ENCODE measurements around the gene EEF1AKMT3. TPM values are rescaled to one million over a fixed set of nuclear protein-coding genes. Genes with fewer than 3 reads are reported as not detected.

Gene EEF1AKMT3
- total and polyA plus RNA-seq, 9 of the 15 experiments (the other 6 are each of a cell fraction or from before 2014, with no cell fraction given) = 4.1 to 17.2 (median 7.9) TPM

DNA sequence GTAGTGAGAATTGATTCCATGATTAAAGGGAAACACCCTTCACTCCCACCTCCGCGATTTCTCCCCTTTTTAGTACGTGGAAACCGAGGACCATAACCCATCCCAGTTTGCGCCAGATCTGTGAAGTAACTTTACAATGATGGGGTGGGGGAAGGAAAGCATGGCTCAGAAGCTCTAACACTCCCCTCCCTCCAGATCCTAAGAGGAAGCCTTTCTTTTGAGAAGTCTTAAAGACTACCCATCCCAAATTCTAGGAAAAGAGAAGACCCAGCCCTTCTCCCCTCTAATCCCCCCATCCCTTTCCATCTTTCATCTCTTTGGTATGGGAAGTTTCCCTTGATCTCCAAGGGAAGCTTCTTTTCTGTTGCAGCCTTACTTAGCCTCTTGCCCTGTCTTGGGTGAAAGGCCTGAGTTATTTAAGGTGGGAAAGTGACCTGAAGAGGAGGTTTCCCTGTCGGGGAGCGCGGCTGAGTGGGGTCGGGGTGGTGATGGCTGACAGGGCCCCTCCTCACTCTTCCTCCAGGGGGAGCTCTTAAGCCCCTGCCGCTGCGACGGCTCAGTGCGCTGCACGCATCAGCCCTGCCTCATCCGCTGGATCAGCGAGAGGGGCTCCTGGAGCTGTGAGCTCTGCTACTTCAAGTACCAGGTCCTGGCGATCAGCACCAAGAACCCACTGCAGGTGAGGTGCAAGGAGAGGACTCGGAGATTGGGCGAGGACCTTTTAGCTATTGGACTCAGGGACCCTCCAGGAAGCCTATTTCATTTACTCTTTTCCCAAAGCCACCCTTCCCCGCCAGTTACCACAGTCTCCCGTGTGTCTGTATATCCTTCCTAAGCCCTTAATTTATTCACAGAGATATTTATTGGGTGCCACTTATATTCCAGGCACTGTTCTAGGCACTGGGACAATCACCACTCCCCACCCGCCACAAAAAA is 15.7 kb upstream of the EEF1AKMT3 start (continued):
- no peak for TF ChIP-seq KDM2B (CRISPR knock-in tag; IDR thresholded peaks at IDR 0.05)
- peak; percentile 89 for TF ChIP-seq ZBTB7A (IDR thresholded peaks at IDR 0.05; ENCODE audit: borderline replicate concordance, control insufficient read depth, low read depth, low read length)
- no peak for TF ChIP-seq GATAD2A (IDR thresholded peaks at IDR 0.05)
- TF ChIP-seq RAD21 (CRISPR knock-in tag; conservative IDR thresholded peaks at IDR 0.05 in 1 of 2, IDR thresholded peaks at IDR 0.05 in 1 of 2) = peak; percentile 38 to 64
- no peak for TF ChIP-seq POLR2AphosphoS5 (IDR thresholded peaks at IDR 0.05; ENCODE audit: control insufficient read depth, insufficient read depth, low read depth, low read length)
- peak in 1 of 2 experiments; percentile 60; a peak in 1 of 4 replicates for TF ChIP-seq MAZ (CRISPR knock-in tag; conservative IDR thresholded peaks at IDR 0.05 in 1 of 2, IDR thresholded peaks at IDR 0.05 in 1 of 2)
- TF ChIP-seq XRCC5 (IDR thresholded peaks at IDR 0.05; ENCODE audit: low read depth, low read length) = peak; percentile 60; the same call in 1 of the 2 replicates
- TF ChIP-seq YBX1 (IDR thresholded peaks at IDR 0.05) = no peak
- TF ChIP-seq MTA1 (IDR thresholded peaks at IDR 0.05; ENCODE audit: borderline replicate concordance) = no peak
- TF ChIP-seq CHD4 (IDR thresholded peaks at IDR 0.05; ENCODE audit: insufficient read depth, insufficient replicate concordance, low read depth, low read length, poor library complexity, severe bottlenecking) = no peak
- TF ChIP-seq, protein P1, sequence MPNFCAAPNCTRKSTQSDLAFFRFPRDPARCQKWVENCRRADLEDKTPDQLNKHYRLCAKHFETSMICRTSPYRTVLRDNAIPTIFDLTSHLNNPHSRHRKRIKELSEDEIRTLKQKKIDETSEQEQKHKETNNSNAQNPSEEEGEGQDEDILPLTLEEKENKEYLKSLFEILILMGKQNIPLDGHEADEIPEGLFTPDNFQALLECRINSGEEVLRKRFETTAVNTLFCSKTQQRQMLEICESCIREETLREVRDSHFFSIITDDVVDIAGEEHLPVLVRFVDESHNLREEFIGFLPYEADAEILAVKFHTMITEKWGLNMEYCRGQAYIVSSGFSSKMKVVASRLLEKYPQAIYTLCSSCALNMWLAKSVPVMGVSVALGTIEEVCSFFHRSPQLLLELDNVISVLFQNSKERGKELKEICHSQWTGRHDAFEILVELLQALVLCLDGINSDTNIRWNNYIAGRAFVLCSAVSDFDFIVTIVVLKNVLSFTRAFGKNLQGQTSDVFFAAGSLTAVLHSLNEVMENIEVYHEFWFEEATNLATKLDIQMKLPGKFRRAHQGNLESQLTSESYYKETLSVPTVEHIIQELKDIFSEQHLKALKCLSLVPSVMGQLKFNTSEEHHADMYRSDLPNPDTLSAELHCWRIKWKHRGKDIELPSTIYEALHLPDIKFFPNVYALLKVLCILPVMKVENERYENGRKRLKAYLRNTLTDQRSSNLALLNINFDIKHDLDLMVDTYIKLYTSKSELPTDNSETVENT (CRISPR knock-in tag; IDR thresholded peaks at IDR 0.05) = no peak
- TF ChIP-seq SMC3 (conservative IDR thresholded peaks at IDR 0.05; ENCODE audit: insufficient read depth, low read depth, low read length) = peak; percentile 66
- TF ChIP-seq, protein P2, sequence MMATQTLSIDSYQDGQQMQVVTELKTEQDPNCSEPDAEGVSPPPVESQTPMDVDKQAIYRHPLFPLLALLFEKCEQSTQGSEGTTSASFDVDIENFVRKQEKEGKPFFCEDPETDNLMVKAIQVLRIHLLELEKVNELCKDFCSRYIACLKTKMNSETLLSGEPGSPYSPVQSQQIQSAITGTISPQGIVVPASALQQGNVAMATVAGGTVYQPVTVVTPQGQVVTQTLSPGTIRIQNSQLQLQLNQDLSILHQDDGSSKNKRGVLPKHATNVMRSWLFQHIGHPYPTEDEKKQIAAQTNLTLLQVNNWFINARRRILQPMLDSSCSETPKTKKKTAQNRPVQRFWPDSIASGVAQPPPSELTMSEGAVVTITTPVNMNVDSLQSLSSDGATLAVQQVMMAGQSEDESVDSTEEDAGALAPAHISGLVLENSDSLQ (IDR thresholded peaks at IDR 0.05) = peak; percentile 74
- TF ChIP-seq, protein P3, sequence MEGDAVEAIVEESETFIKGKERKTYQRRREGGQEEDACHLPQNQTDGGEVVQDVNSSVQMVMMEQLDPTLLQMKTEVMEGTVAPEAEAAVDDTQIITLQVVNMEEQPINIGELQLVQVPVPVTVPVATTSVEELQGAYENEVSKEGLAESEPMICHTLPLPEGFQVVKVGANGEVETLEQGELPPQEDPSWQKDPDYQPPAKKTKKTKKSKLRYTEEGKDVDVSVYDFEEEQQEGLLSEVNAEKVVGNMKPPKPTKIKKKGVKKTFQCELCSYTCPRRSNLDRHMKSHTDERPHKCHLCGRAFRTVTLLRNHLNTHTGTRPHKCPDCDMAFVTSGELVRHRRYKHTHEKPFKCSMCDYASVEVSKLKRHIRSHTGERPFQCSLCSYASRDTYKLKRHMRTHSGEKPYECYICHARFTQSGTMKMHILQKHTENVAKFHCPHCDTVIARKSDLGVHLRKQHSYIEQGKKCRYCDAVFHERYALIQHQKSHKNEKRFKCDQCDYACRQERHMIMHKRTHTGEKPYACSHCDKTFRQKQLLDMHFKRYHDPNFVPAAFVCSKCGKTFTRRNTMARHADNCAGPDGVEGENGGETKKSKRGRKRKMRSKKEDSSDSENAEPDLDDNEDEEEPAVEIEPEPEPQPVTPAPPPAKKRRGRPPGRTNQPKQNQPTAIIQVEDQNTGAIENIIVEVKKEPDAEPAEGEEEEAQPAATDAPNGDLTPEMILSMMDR (IDR thresholded peaks at IDR 0.05 in 2 of 3, conservative IDR thresholded peaks at IDR 0.05 in 1 of 3; ENCODE audit: insufficient read depth in 2 of 3, low read depth in 1 of 3, low read length in 3 of 3) = peak; percentile 81 to 93 (median 87)
- no peak for TF ChIP-seq ZNF263 (CRISPR knock-in tag; IDR thresholded peaks at IDR 0.05; ENCODE audit: borderline replicate concordance)
- TF ChIP-seq HCFC1 (IDR thresholded peaks at IDR 0.05; ENCODE audit: low read depth, low read length) = no peak
- no peak for TF ChIP-seq EP400 (IDR thresholded peaks at IDR 0.05)
- TF ChIP-seq NUFIP1 (IDR thresholded peaks at IDR 0.05; ENCODE audit: partially characterized antibody) = no peak
- TF ChIP-seq MEIS2 (IDR thresholded peaks at IDR 0.05; ENCODE audit: partially characterized antibody) = peak; percentile 38
- no peak for TF ChIP-seq BMI1 (IDR thresholded peaks at IDR 0.05; ENCODE audit: low read length)

Data from K562 (cell line).